Astrocyte (in vitro differentiated cells and primary cell): ENCODE data around the gene EMX2. TPM values are rescaled to one million over a fixed set of nuclear protein-coding genes. Genes with fewer than 3 reads are reported as not detected.

ENCODE experiments used
- DNase-seq: peaks from one replicate; pipeline ENCODE4 v3.0.0-alpha.2; 2010; ENCODE audit warnings: low read depth
- FAIRE-seq: peaks from 2 replicates; lab custom pipeline; 2011; peaks lifted over from hg19 to GRCh38; lab: Jason Lieb, UNC
- H2AFZ ChIP-seq: 2 replicates; pipeline ENCODE4 v1.6.0; 2012; ENCODE audit warnings: low read depth, low read length, inconsistent platforms
- H3K27ac ChIP-seq: 2 replicates; pipeline ENCODE4 v1.5.1; 2011; ENCODE audit warnings: low read depth, low read length, inconsistent platforms
- H3K27me3 ChIP-seq: 2 replicates; pipeline ENCODE4 v1.6.0; 2011; ENCODE audit warnings: low read length, inconsistent platforms; ENCODE audit not compliant: insufficient read depth
- H3K36me3 ChIP-seq: 2 replicates; pipeline ENCODE4 v1.5.1; 2011; ENCODE audit warnings: low read length, inconsistent platforms; ENCODE audit not compliant: insufficient read depth
- H3K4me1 ChIP-seq: 2 replicates; pipeline ENCODE4 v1.5.1; 2011; ENCODE audit warnings: low read length, inconsistent platforms; ENCODE audit not compliant: insufficient read depth
- H3K4me2 ChIP-seq: 2 replicates; pipeline ENCODE4 v1.6.0; 2012; ENCODE audit warnings: low read length, inconsistent platforms
- H3K4me3 ChIP-seq: 2 replicates; pipeline ENCODE4 v1.5.1; 2011; ENCODE audit warnings: low read depth, mild to moderate bottlenecking, low read length, inconsistent platforms; ENCODE audit not compliant: insufficient read depth
- H3K79me2 ChIP-seq: 2 replicates; pipeline ENCODE4 v1.6.0; 2012; ENCODE audit warnings: mild to moderate bottlenecking, low read length, inconsistent platforms; ENCODE audit not compliant: insufficient read depth
- H3K9ac ChIP-seq: 2 replicates; pipeline ENCODE4 v1.6.0; 2012; ENCODE audit warnings: mild to moderate bottlenecking, low read length, inconsistent platforms
- H3K9me3 ChIP-seq: 2 replicates; pipeline ENCODE4 v1.5.1; 2012; ENCODE audit warnings: low read depth, mild to moderate bottlenecking, low read length, inconsistent platforms; ENCODE audit not compliant: insufficient read depth
- H4K20me1 ChIP-seq: 2 replicates; pipeline ENCODE4 v1.6.0; 2012; ENCODE audit warnings: low read length, inconsistent platforms; ENCODE audit not compliant: insufficient read depth
- H3K27ac Mint-ChIP-seq: one replicate; pipeline ENCODE4 v1.8.0; 2021; ENCODE audit warnings: mild to moderate bottlenecking, mixed read lengths; ENCODE audit not compliant: unreplicated experiment
- H3K27me3 Mint-ChIP-seq: one replicate; pipeline ENCODE4 v1.8.0; 2021; ENCODE audit warnings: low read depth, mixed read lengths; ENCODE audit not compliant: unreplicated experiment
- H3K36me3 Mint-ChIP-seq: one replicate; pipeline ENCODE4 v1.8.0; 2021; ENCODE audit warnings: low read depth, mixed read lengths; ENCODE audit not compliant: unreplicated experiment
- H3K4me1 Mint-ChIP-seq: one replicate; pipeline ENCODE4 v1.8.0; 2021; ENCODE audit warnings: low read depth, mixed read lengths; ENCODE audit not compliant: unreplicated experiment
- H3K4me3 Mint-ChIP-seq: one replicate; pipeline ENCODE4 v1.8.0; 2021; ENCODE audit warnings: mild to moderate bottlenecking, moderate library complexity, mixed read lengths; ENCODE audit not compliant: unreplicated experiment
- H3K9me3 Mint-ChIP-seq: one replicate; pipeline ENCODE4 v1.8.0; 2021; ENCODE audit warnings: mild to moderate bottlenecking, mixed read lengths; ENCODE audit not compliant: unreplicated experiment
- CTCF ChIP-seq: IDR thresholded peaks from 2 replicates; pipeline ENCODE4 v1.5.1; 2011; ENCODE audit warnings: low read depth, mild to moderate bottlenecking, inconsistent platforms, low read length, moderate library complexity; ENCODE audit not compliant: insufficient read depth
- EZH2 ChIP-seq: IDR thresholded peaks from 2 replicates; pipeline ENCODE4 v1.6.1; 2012; ENCODE audit warnings: mild to moderate bottlenecking, low read length, inconsistent platforms; ENCODE audit not compliant: insufficient read depth
- total RNA-seq: library from RNA; stranded (reverse); gene quantifications from 2 replicates; pipeline ENCODE4 v1.2.1, GENCODE V29; 2021

EMX2 gene
- total RNA-seq, 1 donor from 2014 or later: not detected

- Histone ChIP-seq H4K20me1 (no peaks in the 10 kb centered on the region), H3K9ac (no peak overlapping the region), H3K27me3 (peaks cover 64% of the 10 kb centered on the region), H3K4me1 (no peaks in the 10 kb centered on the region), H3K9me3 (peaks cover 2% of the 10 kb centered on the region), H3K4me2 (no peak overlapping the region), H3K36me3 (no peaks in the 10 kb centered on the region), H3K79me2 (peaks cover 9% of the 10 kb centered on the region), H3K27ac (no peak overlapping the region), H3K4me3 (no peak overlapping the region), H2AFZ (no peak overlapping the region)
- no peak for TF ChIP-seq EZH2
- FAIRE-seq (no peak), DNase-seq (no peak)
- no peaks in the 10 kb centered on the region for H3K36me3 Mint-ChIP-seq
- no peak overlapping the region for H3K4me3 Mint-ChIP-seq
- peaks cover 79% of the 10 kb centered on the region for H3K27me3 Mint-ChIP-seq
- H3K27ac Mint-ChIP-seq: no peak overlapping the region
- peaks cover 8% of the 10 kb centered on the region for H3K9me3 Mint-ChIP-seq
- H3K4me1 Mint-ChIP-seq: peaks cover 2% of the 10 kb centered on the region
Measured at GRCh38 chr10:117532003-117532385, 10.6 kb upstream of the EMX2 start.

GRCh38 chr10:117532451-117533107, 10.0 kb upstream of the EMX2 start:
- no peak for DNase-seq

More at GRCh38 chr10:117532451-117533107, 10.0 kb upstream of the EMX2 start:
- Histone ChIP-seq H3K4me2 (peak overlapping the region; percentile 57), H3K4me1 (peaks cover 2% of the 10 kb centered on the region), H3K27me3 (peaks cover 69% of the 10 kb centered on the region), H4K20me1 (no peaks in the 10 kb centered on the region), H3K79me2 (peaks cover 9% of the 10 kb centered on the region), H3K4me3 (no peak overlapping the region), H2AFZ (peak overlapping the region; percentile 47), H3K9me3 (peaks cover 2% of the 10 kb centered on the region), H3K9ac (no peak overlapping the region), H3K36me3 (no peaks in the 10 kb centered on the region), H3K27ac (no peak overlapping the region)
- H3K27ac Mint-ChIP-seq: no peak overlapping the region
- H3K4me1 Mint-ChIP-seq: peaks cover 2% of the 10 kb centered on the region
- H3K36me3 Mint-ChIP-seq: no peaks in the 10 kb centered on the region
- peaks cover 8% of the 10 kb centered on the region for H3K9me3 Mint-ChIP-seq
- H3K27me3 Mint-ChIP-seq: peaks cover 77% of the 10 kb centered on the region
- H3K4me3 Mint-ChIP-seq: no peak overlapping the region
- TF ChIP-seq EZH2 (peak; percentile 66), CTCF (no peak)
- FAIRE-seq: no peak
